Right renal pelvis (tissue), 4 donors: Measurements from ENCODE around the gene CREM. TPM values are rescaled to one million over a fixed set of nuclear protein-coding genes. Genes with fewer than 3 reads are reported as not detected.
"Not testable (repeated sequence)": the region's sequence is repeated elsewhere in the genome, so short reads cannot be mapped to it uniquely, and the experiment has no call there.

Source experiments
- DNase-seq, 4 donors: peaks; one replicate each; pipeline ENCODE4 v3.0.0-alpha.2; 2013; ENCODE audit warnings: low read depth in 4 of 4, low spot score in 3 of 4, missing footprints in 1 of 4
- polyA plus RNA-seq, 4 donors: library from polyadenylated mRNA; unstranded; fragments of 120-200 nt; gene quantifications; one replicate each; pipeline ENCODE4 v1.2.1, GENCODE V29; 2013; ENCODE audit not compliant: insufficient read length in 4 of 4

The CREM gene
- polyA plus RNA-seq, 4 donors: 48.5 to 86.8 (median 49.6) TPM

- DNase-seq: not testable (repeated sequence)
Observed at GRCh38 chr10:35216956-35217355, 90.3 kb downstream of the CREM start.

- peak in 3 of 4 donors; percentile 39 to 58 (median 44) for DNase-seq
Observed at GRCh38 chr10:35217455-35217854, 90.8 kb downstream of the CREM start.

GRCh38 chr10:35218339-35218955 is 91.8 kb downstream of the CREM start:
- DNase-seq: peak; percentile 79 to 84 (median 82)

GRCh38 chr10:35219292-35219691 is 92.6 kb downstream of the CREM start:
- DNase-seq: no peak

GRCh38 chr10:35219891-35220890 is 93.5 kb downstream of the CREM start:
- DNase-seq: no peak

GRCh38 chr10:35223016-35223415 is 96.4 kb downstream of the CREM start:
- no peak for DNase-seq

GRCh38 chr10:35224045-35224740 is 97.5 kb downstream of the CREM start:
- no peak for DNase-seq

GRCh38 chr10:35225204-35225603 is 98.6 kb downstream of the CREM start:
- DNase-seq: no peak

- no peak for DNase-seq
Observed at GRCh38 chr10:35226507-35226906, 99.9 kb downstream of the CREM start.

GRCh38 chr10:35228058-35228457 is 101.4 kb downstream of the CREM start:
- no peak for DNase-seq

- DNase-seq: no peak
Observed at GRCh38 chr10:35231646-35232045, 105.0 kb downstream of the CREM start.

GRCh38 chr10:35232527-35232926 is 105.9 kb downstream of the CREM start:
- no peak for DNase-seq

- no peak for DNase-seq
Observed at GRCh38 chr10:35234073-35234472, 107.4 kb downstream of the CREM start.

- DNase-seq: no peak
Observed at GRCh38 chr10:35236739-35237138, 110.1 kb downstream of the CREM start.

- no peak for DNase-seq
Observed at GRCh38 chr10:35237766-35238512, 111.3 kb downstream of the CREM start.

GRCh38 chr10:35244549-35244948 is 117.9 kb downstream of the CREM start:
- no peak for DNase-seq

GRCh38 chr10:35246770-35247343 is 120.2 kb downstream of the CREM start:
- DNase-seq: no peak

GRCh38 chr10:35251373-35252100 is 124.9 kb downstream of the CREM start:
- no peak for DNase-seq
